Stimulated activated CD8-positive, alpha-beta memory T cell treated with anti-CD3 and anti-CD28 coated beads, Interleukin-12 subunit alpha, Interleukin-12 subunit beta, amount 100 ng/mL, for 4 hours (primary cell): Measurements from ENCODE around the gene KRABD2.
"Not testable (repeated sequence)": the region's sequence is repeated elsewhere in the genome, so short reads cannot be mapped to it uniquely, and the experiment has no call there.

Source experiments
- DNase-seq: peaks from one replicate; pipeline ENCODE4 v3.0.0-alpha.2; 2020; ENCODE audit warnings: low read depth

Gene KRABD2

GRCh38 chr17:8392674-8393469, 16.4 kb upstream of the KRABD2 start:
- DNase-seq: no peak

GRCh38 chr17:8392274-8392673, 15.8 kb upstream of the KRABD2 start:
- no peak for DNase-seq

GRCh38 chr17:8391711-8392110, 15.2 kb upstream of the KRABD2 start:
- no peak for DNase-seq

GRCh38 chr17:8387914-8388651, 11.6 kb upstream of the KRABD2 start:
- DNase-seq: no peak

GRCh38 chr17:8386841-8387240, 10.3 kb upstream of the KRABD2 start:
- DNase-seq: no peak

- no peak for DNase-seq
Observed at GRCh38 chr17:8384801-8385378, 8.4 kb upstream of the KRABD2 start.

- DNase-seq: peak; percentile 85
Observed at GRCh38 chr17:8383143-8383822, 6.8 kb upstream of the KRABD2 start, which contains the start of gene RPL26. TSS of gene RPL26 (minus strand) at chr17:8383193. CDS start at chr17:8382310, 883 bp downstream.

GRCh38 chr17:8382880-8383142, 6.3 kb upstream of the KRABD2 start:
- no peak for DNase-seq

GRCh38 chr17:8382052-8382879, 5.8 kb upstream of the KRABD2 start:
- no peak for DNase-seq

- DNase-seq: no peak
Observed at GRCh38 chr17:8380049-8380448, 3.5 kb upstream of the KRABD2 start.

GRCh38 chr17:8378117-8378516, 1.6 kb upstream of the KRABD2 start:
- DNase-seq: not testable (repeated sequence)

GRCh38 chr17:8377422-8377821, 918 bp upstream of the KRABD2 start:
- DNase-seq: no peak

- DNase-seq: no peak
Observed at GRCh38 chr17:8375738-8376259, 705 bp downstream of the KRABD2 start.

GRCh38 chr17:8373856-8374255, 2.6 kb downstream of the KRABD2 start:
- DNase-seq: not testable (repeated sequence)

GRCh38 chr17:8372422-8372821, 4.1 kb downstream of the KRABD2 start:
- DNase-seq: no peak

GRCh38 chr17:8371786-8372185, 4.7 kb downstream of the KRABD2 start:
- DNase-seq: no peak

- DNase-seq: no peak
Observed at GRCh38 chr17:8369944-8370343, 6.6 kb downstream of the KRABD2 start.

- DNase-seq: no peak
Observed at GRCh38 chr17:8368193-8368592, 8.3 kb downstream of the KRABD2 start.

GRCh38 chr17:8366231-8366630, 10.3 kb downstream of the KRABD2 start:
- DNase-seq: no peak

GRCh38 chr17:8365143-8365542, 11.4 kb downstream of the KRABD2 start:
- no peak for DNase-seq

GRCh38 chr17:8362651-8363332, 13.7 kb downstream of the KRABD2 start:
- DNase-seq: no peak
